B cell (primary cell): ENCODE data around the gene CEP131.

Experiments
- CTCF ChIP-seq: fragments of 200-600 bp; IDR thresholded peaks from one replicate; pipeline ENCODE4 v1.8.0; 2022; ENCODE audit warnings: antibody characterized with exemption, mild to moderate bottlenecking
- EZH2 ChIP-seq: IDR thresholded peaks from 2 replicates; pipeline ENCODE4 v1.6.1; 2012; ENCODE audit warnings: borderline replicate concordance, low read depth, mild to moderate bottlenecking, moderate library complexity, low read length; ENCODE audit not compliant: insufficient read depth, poor library complexity, severe bottlenecking

DNA sequence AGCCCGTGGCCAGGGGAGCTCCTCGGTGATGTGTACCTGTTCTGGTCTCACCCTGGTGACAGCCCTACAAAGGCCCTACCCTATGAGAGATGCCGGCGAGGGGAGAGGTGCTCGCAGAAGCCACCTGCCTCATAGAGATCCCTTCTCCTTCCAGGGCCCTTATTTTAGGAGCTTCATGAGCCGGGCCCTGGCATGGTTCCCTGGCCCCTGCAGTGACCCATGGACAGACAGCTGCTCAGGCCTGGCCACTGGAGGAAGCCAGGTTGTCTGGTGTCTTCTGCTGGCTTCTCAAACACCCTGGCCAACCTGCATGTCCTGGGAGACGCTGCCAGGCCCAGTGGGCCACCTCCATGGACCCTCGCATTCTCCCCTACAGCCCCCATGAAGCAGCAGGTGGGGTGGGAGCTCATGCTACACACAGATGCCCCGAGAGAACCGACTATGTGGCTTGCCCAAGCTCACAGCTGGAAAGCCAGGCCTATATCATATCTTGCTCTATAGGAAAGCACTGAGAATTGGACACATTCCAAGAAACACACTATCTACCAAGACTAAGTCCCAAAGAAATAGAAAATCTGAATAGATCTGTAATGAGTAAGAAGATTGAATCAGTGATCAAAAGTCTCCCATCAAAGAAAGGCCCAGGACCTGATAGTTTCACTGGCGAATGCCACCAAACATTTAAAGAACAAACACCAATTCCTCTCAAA, 49.6 kb downstream of the CEP131 start:
- no peak for TF ChIP-seq EZH2
- TF ChIP-seq CTCF: no peak
